ENCODE results near the gene LAMC3.

- TF ChIP-seq, protein P1, sequence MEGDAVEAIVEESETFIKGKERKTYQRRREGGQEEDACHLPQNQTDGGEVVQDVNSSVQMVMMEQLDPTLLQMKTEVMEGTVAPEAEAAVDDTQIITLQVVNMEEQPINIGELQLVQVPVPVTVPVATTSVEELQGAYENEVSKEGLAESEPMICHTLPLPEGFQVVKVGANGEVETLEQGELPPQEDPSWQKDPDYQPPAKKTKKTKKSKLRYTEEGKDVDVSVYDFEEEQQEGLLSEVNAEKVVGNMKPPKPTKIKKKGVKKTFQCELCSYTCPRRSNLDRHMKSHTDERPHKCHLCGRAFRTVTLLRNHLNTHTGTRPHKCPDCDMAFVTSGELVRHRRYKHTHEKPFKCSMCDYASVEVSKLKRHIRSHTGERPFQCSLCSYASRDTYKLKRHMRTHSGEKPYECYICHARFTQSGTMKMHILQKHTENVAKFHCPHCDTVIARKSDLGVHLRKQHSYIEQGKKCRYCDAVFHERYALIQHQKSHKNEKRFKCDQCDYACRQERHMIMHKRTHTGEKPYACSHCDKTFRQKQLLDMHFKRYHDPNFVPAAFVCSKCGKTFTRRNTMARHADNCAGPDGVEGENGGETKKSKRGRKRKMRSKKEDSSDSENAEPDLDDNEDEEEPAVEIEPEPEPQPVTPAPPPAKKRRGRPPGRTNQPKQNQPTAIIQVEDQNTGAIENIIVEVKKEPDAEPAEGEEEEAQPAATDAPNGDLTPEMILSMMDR (IDR thresholded peaks at IDR 0.05): no peak
- TF ChIP-seq POLR2A (IDR thresholded peaks at IDR 0.05) (no peak), POLR2AphosphoS5 (IDR thresholded peaks at IDR 0.05) (no peak)
Measured at GRCh38 chr9:131087354-131087893, 78.5 kb downstream of the LAMC3 start.

Measured in breast epithelium (tissue), 3 donors.